ENCODE measurements around the gene SMYD2. TPM values are rescaled to one million over a fixed set of nuclear protein-coding genes. Genes with fewer than 3 reads are reported as not detected.

Gene SMYD2
- total and polyA plus RNA-seq, 2 experiments from 2014 or later, result 3.6 to 5.9 TPM

DNA sequence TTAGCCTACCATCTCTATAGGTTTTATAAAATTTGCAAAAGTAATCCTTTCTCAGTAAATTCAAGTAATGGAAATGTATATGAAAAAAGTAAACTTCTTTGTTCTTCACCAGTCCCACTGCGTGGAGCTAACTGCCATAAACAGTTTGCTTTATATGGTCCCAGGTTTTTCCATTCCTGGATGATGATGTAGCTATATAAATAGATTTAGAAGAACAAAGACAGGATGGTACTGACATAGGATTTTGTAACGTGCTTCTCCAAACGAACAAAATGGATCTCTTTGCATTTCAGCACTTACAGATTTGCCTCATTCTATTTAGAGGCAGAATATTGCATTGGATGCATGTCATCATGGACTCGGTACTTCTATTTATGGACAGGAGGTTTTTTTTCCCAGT lies 57.3 kb downstream of the SMYD2 start:
- Histone ChIP-seq H3K36me3 (ENCODE audit: insufficient read depth) (no peaks in the 10 kb centered on the region), H3K27me3 (ENCODE audit: insufficient read depth) (no peaks in the 10 kb centered on the region), H4K20me1 (replicated peaks; ENCODE audit: insufficient read depth) (no peaks in the 10 kb centered on the region), H3K4me1 (ENCODE audit: insufficient read depth) (peaks cover 14% of the 10 kb centered on the region), H3K9me2 (ENCODE audit: insufficient read depth) (0 out of 2 replicates have a peak, but pooled peaks cover 8% of the 10 kb centered on the region), H3K27ac (ENCODE audit: low read depth) (no peak overlapping the region), H3F3A (replicated peaks; ENCODE audit: low read depth) (no peaks in the 10 kb centered on the region), H3K4me2 (peak overlapping the region; percentile 17; the same call in 1 of the 2 replicates), H3K79me2 (replicated peaks; ENCODE audit: insufficient read depth) (no peaks in the 10 kb centered on the region), H3K4me3 (no peak overlapping the region), H2AFZ (no peak overlapping the region)
- Mint-ChIP-seq H3K27me3 (ENCODE audit: insufficient read depth, low read depth, poor library complexity) (peaks cover 7% of the 10 kb centered on the region), H3K4me1 (peaks cover 28% of the 10 kb centered on the region), H3K9me3 (no peaks in the 10 kb centered on the region), H3K27ac (no peak overlapping the region), H3K36me3 (ENCODE audit: low read depth) (peaks cover 5% of the 10 kb centered on the region; the same call in 1 of the 3 replicates), H3K4me3 (no peak overlapping the region; the same call in 2 of the 3 replicates)
- TF ChIP-seq NANOG (IDR thresholded peaks at IDR 0.05; ENCODE audit: borderline replicate concordance) (no peak), EZH2 (IDR thresholded peaks at IDR 0.05; ENCODE audit: low read depth, unreplicated experiment) (no peak), JUNB (IDR thresholded peaks at IDR 0.05; ENCODE audit: unreplicated experiment) (no peak), STAT1 (IDR thresholded peaks at IDR 0.05; ENCODE audit: unreplicated experiment) (no peak), ZNF114 (CRISPR knock-in tag; IDR thresholded peaks at IDR 0.05) (no peak), EZH2phosphoT487 (IDR thresholded peaks at IDR 0.05; ENCODE audit: unreplicated experiment) (no peak), CREB1 (CRISPR knock-in tag; IDR thresholded peaks at IDR 0.05; ENCODE audit: low read depth) (no peak), POLR2AphosphoS5 (IDR thresholded peaks at IDR 0.05; ENCODE audit: low read depth) (no peak), ZNF331 (CRISPR knock-in tag; IDR thresholded peaks at IDR 0.05; ENCODE audit: low read depth) (no peak)
- TF ChIP-seq, protein P1, sequence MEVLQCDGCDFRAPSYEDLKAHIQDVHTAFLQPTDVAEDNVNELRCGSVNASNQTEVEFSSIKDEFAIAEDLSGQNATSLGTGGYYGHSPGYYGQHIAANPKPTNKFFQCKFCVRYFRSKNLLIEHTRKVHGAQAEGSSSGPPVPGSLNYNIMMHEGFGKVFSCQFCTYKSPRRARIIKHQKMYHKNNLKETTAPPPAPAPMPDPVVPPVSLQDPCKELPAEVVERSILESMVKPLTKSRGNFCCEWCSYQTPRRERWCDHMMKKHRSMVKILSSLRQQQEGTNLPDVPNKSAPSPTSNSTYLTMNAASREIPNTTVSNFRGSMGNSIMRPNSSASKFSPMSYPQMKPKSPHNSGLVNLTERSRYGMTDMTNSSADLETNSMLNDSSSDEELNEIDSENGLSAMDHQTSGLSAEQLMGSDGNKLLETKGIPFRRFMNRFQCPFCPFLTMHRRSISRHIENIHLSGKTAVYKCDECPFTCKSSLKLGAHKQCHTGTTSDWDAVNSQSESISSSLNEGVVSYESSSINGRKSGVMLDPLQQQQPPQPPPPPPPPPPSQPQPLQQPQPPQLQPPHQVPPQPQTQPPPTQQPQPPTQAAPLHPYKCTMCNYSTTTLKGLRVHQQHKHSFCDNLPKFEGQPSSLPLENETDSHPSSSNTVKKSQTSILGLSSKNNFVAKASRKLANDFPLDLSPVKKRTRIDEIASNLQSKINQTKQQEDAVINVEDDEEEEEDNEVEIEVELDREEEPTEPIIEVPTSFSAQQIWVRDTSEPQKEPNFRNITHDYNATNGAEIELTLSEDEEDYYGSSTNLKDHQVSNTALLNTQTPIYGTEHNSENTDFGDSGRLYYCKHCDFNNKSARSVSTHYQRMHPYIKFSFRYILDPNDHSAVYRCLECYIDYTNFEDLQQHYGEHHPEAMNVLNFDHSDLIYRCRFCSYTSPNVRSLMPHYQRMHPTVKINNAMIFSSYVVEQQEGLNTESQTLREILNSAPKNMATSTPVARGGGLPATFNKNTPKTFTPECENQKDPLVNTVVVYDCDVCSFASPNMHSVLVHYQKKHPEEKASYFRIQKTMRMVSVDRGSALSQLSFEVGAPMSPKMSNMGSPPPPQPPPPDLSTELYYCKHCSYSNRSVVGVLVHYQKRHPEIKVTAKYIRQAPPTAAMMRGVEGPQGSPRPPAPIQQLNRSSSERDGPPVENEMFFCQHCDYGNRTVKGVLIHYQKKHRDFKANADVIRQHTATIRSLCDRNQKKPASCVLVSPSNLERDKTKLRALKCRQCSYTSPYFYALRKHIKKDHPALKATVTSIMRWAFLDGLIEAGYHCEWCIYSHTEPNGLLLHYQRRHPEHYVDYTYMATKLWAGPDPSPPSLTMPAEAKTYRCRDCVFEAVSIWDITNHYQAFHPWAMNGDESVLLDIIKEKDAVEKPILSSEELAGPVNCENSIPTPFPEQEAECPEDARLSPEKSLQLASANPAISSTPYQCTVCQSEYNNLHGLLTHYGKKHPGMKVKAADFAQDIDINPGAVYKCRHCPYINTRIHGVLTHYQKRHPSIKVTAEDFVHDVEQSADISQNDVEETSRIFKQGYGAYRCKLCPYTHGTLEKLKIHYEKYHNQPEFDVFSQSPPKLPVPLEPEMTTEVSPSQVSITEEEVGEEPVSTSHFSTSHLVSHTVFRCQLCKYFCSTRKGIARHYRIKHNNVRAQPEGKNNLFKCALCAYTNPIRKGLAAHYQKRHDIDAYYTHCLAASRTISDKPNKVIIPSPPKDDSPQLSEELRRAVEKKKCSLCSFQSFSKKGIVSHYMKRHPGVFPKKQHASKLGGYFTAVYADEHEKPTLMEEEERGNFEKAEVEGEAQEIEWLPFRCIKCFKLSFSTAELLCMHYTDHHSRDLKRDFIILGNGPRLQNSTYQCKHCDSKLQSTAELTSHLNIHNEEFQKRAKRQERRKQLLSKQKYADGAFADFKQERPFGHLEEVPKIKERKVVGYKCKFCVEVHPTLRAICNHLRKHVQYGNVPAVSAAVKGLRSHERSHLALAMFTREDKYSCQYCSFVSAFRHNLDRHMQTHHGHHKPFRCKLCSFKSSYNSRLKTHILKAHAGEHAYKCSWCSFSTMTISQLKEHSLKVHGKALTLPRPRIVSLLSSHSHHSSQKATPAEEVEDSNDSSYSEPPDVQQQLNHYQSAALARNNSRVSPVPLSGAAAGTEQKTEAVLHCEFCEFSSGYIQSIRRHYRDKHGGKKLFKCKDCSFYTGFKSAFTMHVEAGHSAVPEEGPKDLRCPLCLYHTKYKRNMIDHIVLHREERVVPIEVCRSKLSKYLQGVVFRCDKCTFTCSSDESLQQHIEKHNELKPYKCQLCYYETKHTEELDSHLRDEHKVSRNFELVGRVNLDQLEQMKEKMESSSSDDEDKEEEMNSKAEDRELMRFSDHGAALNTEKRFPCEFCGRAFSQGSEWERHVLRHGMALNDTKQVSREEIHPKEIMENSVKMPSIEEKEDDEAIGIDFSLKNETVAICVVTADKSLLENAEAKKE (CRISPR knock-in tag; IDR thresholded peaks at IDR 0.05), result no peak
- TF ChIP-seq, protein P2, sequence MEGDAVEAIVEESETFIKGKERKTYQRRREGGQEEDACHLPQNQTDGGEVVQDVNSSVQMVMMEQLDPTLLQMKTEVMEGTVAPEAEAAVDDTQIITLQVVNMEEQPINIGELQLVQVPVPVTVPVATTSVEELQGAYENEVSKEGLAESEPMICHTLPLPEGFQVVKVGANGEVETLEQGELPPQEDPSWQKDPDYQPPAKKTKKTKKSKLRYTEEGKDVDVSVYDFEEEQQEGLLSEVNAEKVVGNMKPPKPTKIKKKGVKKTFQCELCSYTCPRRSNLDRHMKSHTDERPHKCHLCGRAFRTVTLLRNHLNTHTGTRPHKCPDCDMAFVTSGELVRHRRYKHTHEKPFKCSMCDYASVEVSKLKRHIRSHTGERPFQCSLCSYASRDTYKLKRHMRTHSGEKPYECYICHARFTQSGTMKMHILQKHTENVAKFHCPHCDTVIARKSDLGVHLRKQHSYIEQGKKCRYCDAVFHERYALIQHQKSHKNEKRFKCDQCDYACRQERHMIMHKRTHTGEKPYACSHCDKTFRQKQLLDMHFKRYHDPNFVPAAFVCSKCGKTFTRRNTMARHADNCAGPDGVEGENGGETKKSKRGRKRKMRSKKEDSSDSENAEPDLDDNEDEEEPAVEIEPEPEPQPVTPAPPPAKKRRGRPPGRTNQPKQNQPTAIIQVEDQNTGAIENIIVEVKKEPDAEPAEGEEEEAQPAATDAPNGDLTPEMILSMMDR (conservative IDR thresholded peaks at IDR 0.05; ENCODE audit: low read depth in 2 of 2), result no peak
- TF ChIP-seq, protein P3, sequence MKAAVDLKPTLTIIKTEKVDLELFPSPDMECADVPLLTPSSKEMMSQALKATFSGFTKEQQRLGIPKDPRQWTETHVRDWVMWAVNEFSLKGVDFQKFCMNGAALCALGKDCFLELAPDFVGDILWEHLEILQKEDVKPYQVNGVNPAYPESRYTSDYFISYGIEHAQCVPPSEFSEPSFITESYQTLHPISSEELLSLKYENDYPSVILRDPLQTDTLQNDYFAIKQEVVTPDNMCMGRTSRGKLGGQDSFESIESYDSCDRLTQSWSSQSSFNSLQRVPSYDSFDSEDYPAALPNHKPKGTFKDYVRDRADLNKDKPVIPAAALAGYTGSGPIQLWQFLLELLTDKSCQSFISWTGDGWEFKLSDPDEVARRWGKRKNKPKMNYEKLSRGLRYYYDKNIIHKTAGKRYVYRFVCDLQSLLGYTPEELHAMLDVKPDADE (IDR thresholded peaks at IDR 0.05), result no peak
- TF ChIP-seq, protein P4, sequence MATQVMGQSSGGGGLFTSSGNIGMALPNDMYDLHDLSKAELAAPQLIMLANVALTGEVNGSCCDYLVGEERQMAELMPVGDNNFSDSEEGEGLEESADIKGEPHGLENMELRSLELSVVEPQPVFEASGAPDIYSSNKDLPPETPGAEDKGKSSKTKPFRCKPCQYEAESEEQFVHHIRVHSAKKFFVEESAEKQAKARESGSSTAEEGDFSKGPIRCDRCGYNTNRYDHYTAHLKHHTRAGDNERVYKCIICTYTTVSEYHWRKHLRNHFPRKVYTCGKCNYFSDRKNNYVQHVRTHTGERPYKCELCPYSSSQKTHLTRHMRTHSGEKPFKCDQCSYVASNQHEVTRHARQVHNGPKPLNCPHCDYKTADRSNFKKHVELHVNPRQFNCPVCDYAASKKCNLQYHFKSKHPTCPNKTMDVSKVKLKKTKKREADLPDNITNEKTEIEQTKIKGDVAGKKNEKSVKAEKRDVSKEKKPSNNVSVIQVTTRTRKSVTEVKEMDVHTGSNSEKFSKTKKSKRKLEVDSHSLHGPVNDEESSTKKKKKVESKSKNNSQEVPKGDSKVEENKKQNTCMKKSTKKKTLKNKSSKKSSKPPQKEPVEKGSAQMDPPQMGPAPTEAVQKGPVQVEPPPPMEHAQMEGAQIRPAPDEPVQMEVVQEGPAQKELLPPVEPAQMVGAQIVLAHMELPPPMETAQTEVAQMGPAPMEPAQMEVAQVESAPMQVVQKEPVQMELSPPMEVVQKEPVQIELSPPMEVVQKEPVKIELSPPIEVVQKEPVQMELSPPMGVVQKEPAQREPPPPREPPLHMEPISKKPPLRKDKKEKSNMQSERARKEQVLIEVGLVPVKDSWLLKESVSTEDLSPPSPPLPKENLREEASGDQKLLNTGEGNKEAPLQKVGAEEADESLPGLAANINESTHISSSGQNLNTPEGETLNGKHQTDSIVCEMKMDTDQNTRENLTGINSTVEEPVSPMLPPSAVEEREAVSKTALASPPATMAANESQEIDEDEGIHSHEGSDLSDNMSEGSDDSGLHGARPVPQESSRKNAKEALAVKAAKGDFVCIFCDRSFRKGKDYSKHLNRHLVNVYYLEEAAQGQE (IDR thresholded peaks at IDR 0.05; ENCODE audit: unreplicated experiment), result no peak
- ATAC-seq (no peak), DNase-seq (ENCODE audit: low spot score) (no peak)

Data from GM23338 (cell line).